Activated CD8-positive, alpha-beta memory T cell treated with anti-CD3 and anti-CD28 coated beads, Interleukin-2, amount 50 U/mL, for 1 hour (primary cell): ENCODE data around the gene FASLG.
"Not testable (repeated sequence)": the region's sequence is repeated elsewhere in the genome, so short reads cannot be mapped to it uniquely, and the experiment has no call there.

Experiments
- DNase-seq: peaks from one replicate; pipeline ENCODE4 v3.0.0-alpha.2; 2020; ENCODE audit errors: extremely low read depth

Gene FASLG

DNA sequence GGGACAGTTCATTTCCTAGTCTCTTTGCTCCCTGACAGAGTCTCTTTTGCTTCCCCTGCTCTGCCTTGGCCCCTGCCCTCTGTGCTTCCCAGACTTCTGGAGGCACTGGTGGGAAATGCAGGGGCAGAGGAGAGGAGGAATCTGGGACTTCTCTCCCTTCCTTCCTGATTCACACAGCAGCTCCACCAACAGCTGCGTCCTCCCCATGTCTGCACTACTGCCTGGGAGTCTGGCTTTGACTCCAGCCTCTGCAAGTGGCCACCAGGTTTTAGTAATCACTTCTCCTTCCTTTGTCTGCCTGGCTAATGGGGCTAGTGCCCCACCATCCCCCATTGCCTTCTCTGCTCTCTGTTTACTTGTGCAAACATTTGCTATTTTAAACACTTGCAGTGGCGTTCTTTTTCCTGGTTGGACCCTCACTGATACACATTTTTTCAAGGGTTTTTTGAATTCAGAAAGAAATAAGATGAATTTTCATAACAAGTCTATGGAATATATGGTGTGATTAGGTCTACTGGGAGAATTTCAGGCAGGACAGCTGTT lies 21.9 kb downstream of the FASLG start:
- DNase-seq = no peak

DNA sequence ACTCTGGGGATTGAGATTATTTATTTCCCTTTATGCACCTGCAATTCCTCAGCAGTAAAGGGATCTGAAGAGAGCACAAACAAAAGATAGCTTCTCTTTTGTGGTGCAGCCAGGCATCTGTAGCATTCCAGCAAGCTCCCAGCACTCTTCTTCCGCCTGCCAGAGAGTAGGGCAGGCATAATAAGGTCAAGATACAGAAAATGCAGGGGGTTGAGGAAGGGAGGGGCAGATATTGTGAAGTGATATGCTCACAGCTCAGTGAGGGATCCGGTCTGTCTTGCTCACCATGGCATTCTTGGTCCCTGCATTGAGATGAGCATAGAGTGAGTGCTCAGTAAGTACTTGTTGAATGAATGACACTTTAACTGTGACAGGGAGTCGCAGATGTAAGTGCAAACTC lies 23.9 kb downstream of the FASLG start:
- DNase-seq = no peak

DNA sequence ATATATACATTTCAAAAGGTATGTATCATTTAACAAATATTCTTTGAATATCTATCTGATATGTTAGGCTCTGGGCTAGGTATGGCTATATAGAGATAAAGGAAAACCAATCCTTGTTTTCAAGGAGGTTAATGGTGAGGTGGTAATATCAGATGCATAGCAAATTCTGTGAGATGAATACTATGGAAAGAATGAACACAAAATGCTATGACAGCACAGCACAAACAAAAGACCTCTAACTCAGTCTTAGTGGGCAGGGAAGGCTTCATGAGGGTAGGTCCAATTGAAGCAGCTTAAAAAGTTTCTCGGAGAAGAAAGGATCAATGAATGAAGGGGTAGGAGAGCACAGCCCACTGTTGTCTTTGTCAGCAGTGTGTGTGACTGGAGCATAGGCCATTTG lies 27.2 kb downstream of the FASLG start:
- DNase-seq = no peak

DNA sequence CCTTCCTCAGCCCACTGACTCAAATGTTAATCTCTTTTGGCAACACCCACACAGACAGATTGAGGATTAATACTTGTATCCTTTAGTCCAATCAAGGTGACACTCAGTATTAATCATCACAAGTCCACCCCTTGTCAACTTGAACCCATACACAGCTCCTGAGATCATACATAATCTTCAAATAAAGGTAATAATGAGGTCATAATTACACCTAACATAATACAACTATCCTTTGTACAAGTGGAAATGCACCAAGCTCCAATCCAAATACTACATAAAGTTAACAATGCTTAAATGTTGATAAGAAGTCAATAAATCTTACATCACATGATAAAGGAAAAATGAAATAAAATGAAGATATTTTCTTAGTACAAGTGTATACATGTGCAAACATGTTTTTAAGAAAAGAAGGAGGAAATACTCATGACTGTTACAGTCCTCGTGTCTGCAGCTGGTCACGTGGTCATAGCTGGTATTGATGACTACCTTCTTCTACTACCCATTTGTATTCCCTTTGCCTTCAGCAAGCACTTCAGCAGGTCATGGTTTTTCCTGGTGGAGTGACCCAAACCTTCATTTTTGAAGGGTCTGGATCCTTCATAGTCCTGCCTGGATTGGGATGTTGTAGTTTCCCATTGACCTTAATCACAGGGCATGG lies 29.7 kb downstream of the FASLG start:
- DNase-seq = not testable (repeated sequence)

DNA sequence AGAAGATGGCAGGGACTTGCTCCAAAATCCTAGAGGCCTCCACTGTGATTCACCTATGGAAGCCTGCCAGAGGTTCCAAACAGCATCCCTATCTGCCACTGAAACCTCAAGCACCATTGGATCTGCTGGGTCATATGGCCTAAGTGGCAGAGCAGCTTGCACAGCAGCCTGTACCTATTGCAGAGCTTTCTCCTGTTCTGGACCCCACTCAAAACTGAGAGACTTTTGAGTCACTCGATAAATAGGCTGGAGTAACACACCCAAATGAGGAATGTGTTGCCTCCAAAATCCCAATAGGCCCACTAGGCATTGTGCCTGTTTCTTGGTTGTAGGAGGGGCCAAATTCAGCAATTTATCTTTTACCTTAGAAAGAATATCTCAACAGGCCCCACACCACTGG lies 32.0 kb downstream of the FASLG start:
- not testable (repeated sequence) for DNase-seq

DNA sequence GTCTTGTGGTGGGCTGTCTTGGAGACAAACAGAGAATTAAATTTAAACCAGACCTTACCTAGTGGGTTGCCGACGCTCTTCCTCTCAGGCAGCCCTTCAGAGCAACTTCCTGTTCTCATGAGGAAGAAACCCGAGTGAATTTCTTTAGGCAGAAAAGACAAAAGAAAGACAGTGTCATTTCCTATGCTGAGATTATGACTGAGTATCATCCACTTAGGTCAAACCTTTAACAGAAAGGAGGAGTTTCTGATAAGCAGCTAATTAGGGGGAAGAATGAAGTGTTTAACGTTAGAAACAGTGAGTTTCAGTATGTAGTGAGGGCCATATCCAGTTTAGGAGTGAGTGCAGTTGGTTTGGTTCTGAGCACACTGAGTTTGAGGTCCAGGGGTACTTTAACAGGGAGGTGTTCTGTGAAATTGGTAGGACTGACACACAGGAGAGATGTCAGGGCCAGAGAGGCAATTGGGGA lies 38.7 kb downstream of the FASLG start:
- DNase-seq = no peak

DNA sequence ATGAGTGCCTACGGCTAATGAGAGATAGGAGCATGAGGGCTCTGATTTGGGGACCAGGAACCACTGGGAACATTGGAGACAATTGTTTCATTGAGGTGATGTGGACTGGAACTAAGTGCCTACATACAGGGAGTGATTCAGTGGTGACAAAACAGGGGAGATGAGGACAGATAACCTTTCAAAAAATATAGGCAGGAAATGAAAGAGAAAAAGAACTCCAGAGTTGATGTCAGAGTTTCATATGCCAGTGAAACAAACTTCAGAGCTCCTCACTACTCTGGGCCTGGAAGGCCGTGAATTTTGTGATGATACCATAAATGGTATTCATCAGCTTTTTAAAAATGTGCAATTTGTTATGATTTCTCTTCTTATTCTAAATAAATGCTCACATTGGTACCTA lies 39.3 kb downstream of the FASLG start:
- DNase-seq = no peak

DNA sequence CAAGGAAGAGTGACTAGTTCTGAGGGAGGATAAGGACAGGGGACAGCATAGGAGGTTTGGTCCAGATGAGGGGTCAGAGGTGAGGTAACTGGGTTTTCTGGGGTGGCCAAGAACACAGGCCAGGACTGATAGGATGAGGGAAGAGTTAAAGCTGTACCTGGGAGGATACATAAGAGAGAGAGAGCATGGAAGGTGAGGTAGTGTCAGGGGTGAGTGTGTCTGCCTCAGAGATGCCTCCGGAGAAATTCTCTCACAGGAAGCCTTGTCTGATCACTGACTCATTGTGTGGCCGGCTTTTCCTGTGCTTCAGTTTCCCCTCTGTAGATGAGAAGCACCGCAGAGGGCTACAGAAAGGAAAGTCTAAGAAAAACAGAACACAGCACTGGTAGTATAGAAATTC lies 40.2 kb downstream of the FASLG start:
- DNase-seq = peak; percentile 73

DNA sequence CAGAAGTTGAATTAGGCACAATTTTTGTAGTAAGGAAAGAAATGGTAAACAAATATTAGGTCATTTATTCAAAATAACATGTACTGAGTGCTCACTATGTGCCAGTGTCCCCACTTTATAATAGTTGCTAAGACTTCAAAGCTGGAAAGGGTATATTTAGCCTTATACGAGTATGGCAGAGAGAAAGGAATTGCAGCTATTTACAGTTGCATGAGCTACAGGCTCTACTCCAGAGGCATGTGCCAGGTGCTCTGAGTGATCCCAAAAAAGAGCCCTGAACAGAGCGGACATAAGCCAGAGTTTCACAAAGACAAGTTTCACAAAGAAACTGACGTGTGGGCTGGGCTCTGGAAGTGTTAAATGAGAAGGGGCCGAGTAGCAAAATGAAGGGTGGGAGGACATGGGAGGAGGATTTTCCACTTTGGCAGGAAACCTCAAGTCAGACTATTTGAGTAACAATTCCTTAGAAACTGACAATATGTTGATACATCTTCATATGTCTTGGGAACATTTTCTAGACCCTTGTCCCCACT lies 40.9 kb downstream of the FASLG start:
- DNase-seq = no peak

DNA sequence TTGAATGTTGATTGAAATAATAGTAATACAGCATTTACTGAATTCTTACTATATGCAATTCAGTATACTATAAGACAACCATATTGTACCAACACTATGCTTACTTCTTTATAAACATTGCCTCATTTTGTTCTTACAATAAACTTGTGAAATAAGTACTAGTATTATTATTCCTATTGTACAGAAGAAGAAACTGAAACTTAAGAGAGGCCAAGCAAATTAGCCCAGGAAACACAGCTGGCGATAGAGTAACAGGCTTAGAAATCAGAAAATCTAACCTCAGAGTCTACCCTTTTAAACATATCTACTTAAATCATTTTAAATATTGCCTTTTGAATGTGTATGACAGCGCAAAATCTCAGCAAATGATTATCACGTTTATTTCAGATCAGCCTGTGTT lies 41.7 kb downstream of the FASLG start:
- no peak for DNase-seq

DNA sequence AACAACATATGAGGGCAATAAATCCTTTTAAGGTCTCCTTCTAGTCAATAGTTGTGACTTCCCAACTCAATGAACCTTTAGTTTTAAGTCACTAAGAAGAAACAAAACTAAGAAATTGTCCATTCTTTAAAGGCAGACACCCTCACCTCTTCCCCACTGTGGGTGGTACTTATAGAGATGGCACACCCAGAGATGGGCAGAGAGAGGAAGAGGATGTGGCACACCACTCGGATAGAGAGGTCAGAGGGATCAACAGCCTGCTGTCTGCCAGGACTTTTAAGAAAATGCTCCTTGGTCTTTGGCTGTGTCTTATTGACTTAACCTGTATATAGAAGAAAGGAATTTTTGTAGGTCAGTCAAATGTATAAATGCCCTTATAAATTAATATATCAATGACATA lies 45.1 kb downstream of the FASLG start:
- no peak for DNase-seq

DNA sequence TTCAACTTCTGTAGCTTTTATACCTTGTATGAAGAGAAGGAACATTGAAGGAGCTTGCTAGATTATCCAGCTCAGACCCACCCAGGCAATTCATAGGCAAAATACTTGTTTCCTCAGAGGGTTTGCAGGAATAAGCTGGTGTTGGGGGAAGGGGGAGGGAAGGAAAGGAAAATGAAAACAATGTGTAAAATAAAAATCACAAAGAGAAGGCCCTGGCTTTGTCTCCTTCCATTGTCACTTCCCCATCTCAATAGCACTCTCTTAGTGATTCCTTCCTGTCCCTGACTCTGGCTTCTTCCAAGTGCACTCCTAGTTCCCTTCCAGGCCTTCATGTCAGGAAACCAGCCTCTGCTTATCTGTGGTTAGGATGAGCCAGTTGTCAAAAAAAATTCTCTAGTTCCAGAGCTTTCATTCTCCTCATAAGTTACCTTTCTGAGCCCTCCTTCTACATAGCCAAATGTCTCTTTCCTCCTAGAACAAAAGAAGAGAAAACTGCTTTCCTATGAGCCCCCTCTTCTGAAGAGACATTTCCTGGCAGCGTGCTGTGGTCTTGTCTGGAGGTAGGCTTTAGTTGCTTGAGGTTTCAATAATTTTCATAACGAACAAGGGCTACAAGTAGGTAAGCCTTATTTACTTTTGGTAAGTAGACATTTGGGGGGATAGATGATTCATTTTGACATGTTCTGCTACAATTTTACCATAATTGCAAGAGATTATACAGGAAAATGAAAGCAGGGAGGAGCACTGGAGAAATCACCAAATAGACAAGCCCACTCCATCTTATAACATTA lies 45.7 kb downstream of the FASLG start:
- no peak for DNase-seq

DNA sequence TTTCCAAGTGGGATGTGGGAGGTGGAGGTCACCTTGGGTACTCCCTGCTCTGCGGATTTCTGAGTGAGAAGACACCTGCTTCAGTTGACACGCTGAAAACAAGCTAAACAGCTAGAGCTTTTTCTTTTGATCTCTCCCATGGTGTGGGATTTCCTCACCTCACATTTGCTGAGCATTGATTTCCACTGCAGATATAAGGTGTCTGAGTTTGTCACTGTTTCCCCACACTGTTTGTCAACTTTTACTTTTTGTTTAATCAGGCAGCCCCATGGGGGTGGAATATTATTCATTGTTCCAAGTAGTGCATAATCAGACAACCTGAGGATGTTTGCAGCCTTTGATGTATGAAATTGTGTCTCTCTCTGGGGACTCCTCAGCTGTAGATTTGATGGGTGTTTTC lies 49.5 kb downstream of the FASLG start:
- no peak for DNase-seq

DNA sequence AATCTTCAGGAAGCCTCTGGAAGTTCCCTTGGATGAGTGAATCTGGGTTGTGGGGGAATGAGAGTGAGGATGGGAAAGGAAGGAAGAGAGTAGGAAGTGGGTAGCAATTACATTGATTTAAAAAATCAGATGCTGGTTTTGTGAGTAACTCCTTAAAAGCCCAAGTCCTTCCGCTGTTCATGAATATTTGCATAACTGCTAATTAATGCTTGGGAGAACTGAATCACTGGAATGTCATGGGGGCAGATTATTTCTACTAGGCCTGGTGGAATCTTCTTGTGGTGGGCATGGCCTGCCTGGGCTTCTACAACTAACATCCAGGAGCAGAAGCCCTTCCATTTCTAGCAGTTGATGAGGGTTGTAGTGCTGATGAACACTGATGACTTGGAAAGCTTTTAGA lies 52.7 kb downstream of the FASLG start:
- DNase-seq = no peak

DNA sequence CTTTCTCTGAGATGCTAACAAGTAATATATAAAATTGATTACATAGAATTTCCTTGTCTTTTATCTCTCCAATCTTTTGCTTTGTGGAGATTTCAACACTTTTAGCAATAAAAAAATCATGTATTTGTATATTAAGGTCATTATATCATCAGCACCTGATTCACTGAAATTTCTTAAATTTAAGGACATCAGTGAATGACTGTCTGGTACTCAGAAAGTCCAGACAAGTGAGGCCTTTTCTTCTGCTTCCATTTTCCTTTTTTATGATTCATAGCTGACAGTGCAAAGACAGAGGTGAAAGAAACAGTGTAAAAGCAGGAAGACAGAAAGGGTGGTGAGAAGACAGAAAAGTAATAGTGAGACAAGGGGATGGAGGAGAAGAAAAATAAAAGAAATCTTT lies 54.6 kb downstream of the FASLG start:
- DNase-seq = no peak
